Right lobe of liver (tissue), 4 donors: ENCODE measurements around the gene ALDH7A1.

Source experiments
- CTCF ChIP-seq, 4 donors: fragments of 200-600 bp in 3 of 4; fragments of 450-650 bp in 1 of 4; IDR thresholded peaks; one replicate each; pipeline versions ENCODE4 v1.5.1 to v1.8.0; 2016 to 2022; ENCODE audit warnings: antibody characterized with exemption in 4 of 4, mild to moderate bottlenecking in 2 of 4
- POLR2A ChIP-seq: fragments of 450-650 bp; IDR thresholded peaks from one replicate; pipeline ENCODE4 v1.6.1; 2017; ENCODE audit warnings: antibody characterized with exemption, mild to moderate bottlenecking
- donor health status: DM: no; HTN: no; CAD: no.
- donor health status: DM: no; HTN: no; CAD: no.
- donor health status: DM: no; HTN: yes; CAD: no.

GRCh38 chr5:126509339-126509738 is 85.7 kb downstream of the ALDH7A1 start:
- TF ChIP-seq CTCF (IDR thresholded peaks at IDR 0.05): no peak
- TF ChIP-seq POLR2A: no peak
